ENCODE results near the gene TUBB. TPM values are rescaled to one million over a fixed set of nuclear protein-coding genes. Genes with fewer than 3 reads are reported as not detected.
A peak's percentile ranks its signal among the peaks of the same experiment; 100 is the strongest.

The TUBB gene
- total and polyA plus RNA-seq, 9 of the 15 experiments (the other 6 are each of a cell fraction or from before 2014, with no cell fraction given): 971 to 2,870 (median 1,478) TPM

- TF ChIP-seq NR0B1 (IDR thresholded peaks at IDR 0.05; ENCODE audit: partially characterized antibody) (no peak), NFIC (IDR thresholded peaks at IDR 0.05) (peak; percentile 23; the same call in 1 of the 2 replicates), SP1 (CRISPR knock-in tag; IDR thresholded peaks at IDR 0.05) (peak; percentile 37; the same call in 1 of the 2 replicates), ZEB2 (IDR thresholded peaks at IDR 0.05) (0 out of 2 replicates have a peak, but pooled peaks have one; percentile 42), YY1 (IDR thresholded peaks at IDR 0.05; ENCODE audit: borderline replicate concordance in 1 of 3, control insufficient read depth in 1 of 3, extremely low read depth in 1 of 3, insufficient read depth in 3 of 3, insufficient read length in 1 of 3, insufficient replicate concordance in 2 of 3, low read depth in 1 of 3, low read length in 2 of 3) (peak in 1 of 3 experiments; percentile 11), MBD1 (CRISPR knock-in tag; IDR thresholded peaks at IDR 0.05) (no peak), MAX (CRISPR knock-in tag; IDR thresholded peaks at IDR 0.05) (peak; percentile 32; the same call in 1 of the 2 replicates), EP300 (IDR thresholded peaks at IDR 0.05; ENCODE audit: low read length) (peak; percentile 78; the same call in 1 of the 2 replicates), ZNF280A (IDR thresholded peaks at IDR 0.05; ENCODE audit: low read depth, partially characterized antibody) (no peak), MNT (conservative IDR thresholded peaks at IDR 0.05) (no peak), ZNF121 (CRISPR knock-in tag; conservative IDR thresholded peaks at IDR 0.05) (peak; percentile 79), RCOR1 (IDR thresholded peaks at IDR 0.05; ENCODE audit: borderline replicate concordance in 1 of 2, low read depth in 2 of 2, low read length in 2 of 2) (0 out of 4 replicates have a peak, but pooled peaks of 1 of the 2 experiments have one; percentile 38), ZNF584 (CRISPR knock-in tag; IDR thresholded peaks at IDR 0.05; ENCODE audit: low read depth) (peak; percentile 62; the same call in 1 of the 2 replicates), L3MBTL2 (IDR thresholded peaks at IDR 0.05) (peak; percentile 93), CBX3 (IDR thresholded peaks at IDR 0.05; ENCODE audit: borderline replicate concordance in 1 of 2, low read length in 2 of 2) (peak in 1 of 2 experiments; percentile 64; a peak in 1 of 3 replicates), NR2C2 (CRISPR knock-in tag; IDR thresholded peaks at IDR 0.05) (0 out of 2 replicates have a peak, but pooled peaks have one; percentile 45), NR2C2 (tag; IDR thresholded peaks at IDR 0.05) (no peak), TOE1 (IDR thresholded peaks at IDR 0.05; ENCODE audit: borderline replicate concordance) (no peak), TOE1 (CRISPR knock-in tag; IDR thresholded peaks at IDR 0.05; ENCODE audit: borderline replicate concordance, low read depth) (0 out of 2 replicates have a peak, but pooled peaks have one; percentile 47)
Measured at GRCh38 chr6:30767158-30767943, 47.2 kb downstream of the TUBB start (continued).

Measured in K562 (cell line).